Left ventricle myocardium inferior (tissue), 1 donor: Measurements from ENCODE around the gene ARHGAP26. TPM values are rescaled to one million over a fixed set of nuclear protein-coding genes. Genes with fewer than 3 reads are reported as not detected.

Experiments
- DNase-seq: peaks from one replicate; pipeline ENCODE4 v3.0.0-alpha.2; 2020
- H3K27ac ChIP-seq: fragments of 200-600 bp; replicated peaks from 2 replicates; pipeline ENCODE4 v1.8.0; 2021
- H3K27me3 ChIP-seq: fragments of 200-600 bp; 2 replicates; pipeline ENCODE4 v1.8.0; 2021; ENCODE audit warnings: low read depth
- H3K36me3 ChIP-seq: fragments of 200-600 bp; 2 replicates; pipeline ENCODE4 v1.8.0; 2021
- H3K4me1 ChIP-seq: fragments of 200-600 bp; 2 replicates; pipeline ENCODE4 v1.8.0; 2021
- H3K4me3 ChIP-seq: fragments of 200-600 bp; 2 replicates; pipeline ENCODE4 v1.8.0; 2021; ENCODE audit warnings: mild to moderate bottlenecking, moderate library complexity
- H3K9me3 ChIP-seq: fragments of 200-600 bp; replicated peaks from 2 replicates; pipeline ENCODE4 v1.8.0; 2021
- CTCF ChIP-seq: fragments of 200-600 bp; IDR thresholded peaks from 2 replicates; pipeline ENCODE4 v1.8.0; 2021; ENCODE audit warnings: antibody characterized with exemption, mild to moderate bottlenecking, borderline replicate concordance
- intact Hi-C: fragments of 100-400 bp; cut with micrococcal nuclease; formaldehyde crosslinking; loops from one replicate; pipeline ENCODE4 v1.11.0; 2022
- total RNA-seq: library from RNA; stranded (reverse); fragmentation: NEBNext Ultra II Directional; extraction: Animal tissue kit (Norgen Biotek cat#: 25700); gene quantifications from one replicate; pipeline ENCODE4 v1.2.1, GENCODE V29; 2021
- donor health status: DM: no; HTN: yes; CAD: no; lungs with severe emphysema.

The ARHGAP26 gene
- total RNA-seq, 1 donor from 2014 or later: 35.7 TPM

DNA sequence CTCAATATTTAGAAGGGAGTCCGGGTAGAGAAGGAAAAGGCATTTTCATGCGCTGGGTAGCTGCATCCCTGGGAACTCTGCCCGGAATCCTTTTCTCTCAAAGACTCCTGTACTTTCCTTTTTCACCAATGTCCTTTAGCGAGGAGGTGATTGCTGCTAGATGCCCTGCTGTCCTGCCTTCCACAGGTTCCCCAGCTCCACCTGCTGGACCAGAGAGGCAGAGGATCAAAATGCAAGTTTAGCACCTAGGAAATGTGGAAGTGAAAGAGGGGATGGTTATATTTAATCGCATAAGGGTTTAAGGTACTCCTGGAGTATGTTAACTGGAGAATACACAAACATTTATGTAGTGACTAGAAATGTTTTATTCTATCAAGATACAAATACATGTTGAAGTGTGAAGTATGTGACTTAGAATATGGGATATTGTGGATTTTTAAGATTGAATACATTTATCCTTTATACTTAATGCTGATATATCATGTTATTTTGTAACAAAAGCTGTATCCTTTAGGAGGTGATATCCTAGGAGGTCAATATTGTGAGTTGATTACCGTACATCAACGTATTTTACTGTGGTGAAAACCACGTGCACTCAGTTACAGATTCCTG, 145.7 kb downstream of the ARHGAP26 start:
- H3K9me3 ChIP-seq: no peaks in the 10 kb centered on the region
- H3K27ac ChIP-seq: peak overlapping the region; percentile 41
- H3K4me1 ChIP-seq: peaks cover 15% of the 10 kb centered on the region
- peaks cover 53% of the 10 kb centered on the region for H3K36me3 ChIP-seq
- peak; percentile 63 for TF ChIP-seq CTCF
- DNase-seq: no peak
- H3K27me3 ChIP-seq: no peaks in the 10 kb centered on the region
- intact Hi-C loops: no loop called here
- no peak overlapping the region for H3K4me3 ChIP-seq

- no peak for TF ChIP-seq CTCF
- Histone ChIP-seq H3K36me3 (peaks cover 23% of the 10 kb centered on the region), H3K4me1 (peaks cover 40% of the 10 kb centered on the region), H3K27me3 (no peaks in the 10 kb centered on the region), H3K9me3 (no peaks in the 10 kb centered on the region), H3K27ac (peak overlapping the region; percentile 4), H3K4me3 (no peak overlapping the region)
- intact Hi-C loops: no loop called here
- no peak for DNase-seq
These were observed 148.9 kb downstream of the ARHGAP26 start for GRCh38 chr5:142918959-142919635.

DNA sequence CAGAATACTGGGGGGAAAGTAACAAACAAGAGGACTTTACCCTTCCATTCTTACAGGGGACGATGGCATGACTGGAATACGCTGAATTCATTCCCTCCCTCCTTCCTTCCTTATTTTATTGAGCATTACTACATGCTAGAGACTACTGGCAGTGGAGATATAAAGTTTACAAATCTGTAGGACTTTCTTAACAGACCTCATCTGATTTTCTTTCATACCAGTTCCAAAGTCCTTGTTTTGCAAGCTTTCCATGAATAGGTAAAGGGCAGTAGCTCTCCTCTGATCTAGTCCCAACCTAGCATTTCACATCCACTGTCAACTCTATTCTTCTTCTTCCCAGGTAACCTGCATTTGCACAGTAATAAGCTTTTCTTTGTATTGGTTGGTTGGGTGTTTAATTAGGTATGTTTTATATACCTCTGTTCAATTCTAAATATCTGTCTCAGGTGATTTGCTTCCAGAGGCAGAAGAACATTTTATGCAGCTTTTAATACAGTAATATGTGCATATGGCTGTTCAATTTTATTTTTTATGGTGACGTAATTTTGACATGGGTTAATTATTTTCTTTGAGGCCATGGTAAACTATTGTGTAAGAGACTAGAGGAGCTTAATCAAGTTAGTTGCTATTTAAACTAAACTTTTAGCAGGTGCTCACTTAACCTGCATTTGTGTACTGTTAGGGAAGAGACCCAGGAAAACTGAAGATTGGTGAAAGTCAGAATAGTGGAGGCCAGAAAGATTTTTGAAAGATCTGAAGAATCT, 150.9 kb downstream of the ARHGAP26 start:
- no peak overlapping the region for H3K4me3 ChIP-seq
- intact Hi-C loops: loop anchor here (10.0 kb wide), 1 partner anchor 904 kb away; no protein-coding TSS in a partner anchor
- no peak for TF ChIP-seq CTCF
- peaks cover 12% of the 10 kb centered on the region for H3K36me3 ChIP-seq
- H3K4me1 ChIP-seq: peaks cover 51% of the 10 kb centered on the region
- no peaks in the 10 kb centered on the region for H3K27me3 ChIP-seq
- peak overlapping the region; percentile 62 for H3K27ac ChIP-seq
- no peak for DNase-seq
- H3K9me3 ChIP-seq: no peaks in the 10 kb centered on the region

GRCh38 chr5:142922223-142922952, 152.2 kb downstream of the ARHGAP26 start:
- intact Hi-C loops: loop anchor here (10.0 kb wide), 1 partner anchor 902 kb away; no protein-coding TSS in a partner anchor
- Histone ChIP-seq H3K9me3 (no peaks in the 10 kb centered on the region), H3K27ac (peak overlapping the region; percentile 62), H3K27me3 (no peaks in the 10 kb centered on the region), H3K4me1 (peaks cover 60% of the 10 kb centered on the region), H3K36me3 (peaks cover 12% of the 10 kb centered on the region), H3K4me3 (no peak overlapping the region)
- no peak for DNase-seq
- TF ChIP-seq CTCF: peak; percentile 69

DNA sequence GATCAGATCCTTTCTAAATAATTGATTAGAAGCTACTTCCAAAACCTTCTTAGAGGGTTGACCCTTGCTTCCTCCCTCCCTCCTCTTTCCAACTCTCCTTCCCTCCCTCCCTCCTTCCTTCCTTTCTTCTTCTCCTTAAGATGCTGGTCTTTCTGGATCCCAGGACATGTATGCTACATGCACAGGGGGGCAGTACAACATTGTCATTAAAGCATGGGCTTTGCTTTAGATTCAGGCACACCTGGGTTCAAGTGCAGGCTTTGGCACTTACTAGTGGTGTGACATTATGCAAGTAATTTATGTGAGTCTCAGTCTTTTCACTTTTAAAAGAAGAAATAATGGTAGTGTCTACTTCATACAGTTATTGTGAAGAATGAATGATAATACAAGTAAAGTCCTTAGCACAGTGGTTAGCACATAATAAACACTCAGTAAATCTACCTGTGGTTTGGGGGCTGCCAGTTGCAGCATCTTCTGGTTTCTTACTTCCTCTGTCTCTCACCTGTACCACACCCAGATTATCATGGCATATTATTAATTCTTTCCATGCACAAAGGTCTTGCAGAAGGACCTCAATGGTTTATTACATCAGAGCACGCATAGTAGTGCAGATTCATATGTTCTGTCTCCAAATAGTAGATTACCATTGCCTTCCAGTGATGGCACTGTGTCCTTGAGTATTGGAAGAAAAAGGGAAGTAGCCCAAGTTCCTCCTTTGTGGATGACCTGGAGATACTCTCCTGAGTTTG, 154.1 kb downstream of the ARHGAP26 start:
- Histone ChIP-seq H3K9me3 (no peaks in the 10 kb centered on the region), H3K36me3 (peaks cover 6% of the 10 kb centered on the region), H3K27me3 (no peaks in the 10 kb centered on the region), H3K4me1 (peaks cover 74% of the 10 kb centered on the region), H3K27ac (peak overlapping the region; percentile 84), H3K4me3 (no peak overlapping the region)
- peak; percentile 17 for TF ChIP-seq CTCF
- no peak for DNase-seq
- intact Hi-C loops: loop anchor here (10.0 kb wide), 1 partner anchor 900 kb away; no protein-coding TSS in a partner anchor
